Fibroblast of the aortic adventitia (primary cell): ENCODE measurements around the gene OR9Q1. TPM values are rescaled to one million over a fixed set of nuclear protein-coding genes. Genes with fewer than 3 reads are reported as not detected.

Experiments
- DNase-seq: peaks from one replicate; pipeline ENCODE4 v3.0.0-alpha.2; 2010; ENCODE audit warnings: low read depth
- H3K4me3 ChIP-seq: 2 replicates; pipeline ENCODE4 v1.5.1; 2011; ENCODE audit warnings: low read depth, mild to moderate bottlenecking, control low read depth, low read length, moderate library complexity
- total RNA-seq: library from RNA; depleted of rRNA; stranded (reverse); fragments of >200 nt; gene quantifications from 2 replicates; pipeline ENCODE4 v1.2.3, GENCODE V29; 2012; ENCODE audit warnings: low replicate concordance
- TF ChIP-seq, protein P1 (sequence below): IDR thresholded peaks from 2 replicates; pipeline ENCODE4 v1.5.1; 2011; ENCODE audit warnings: mild to moderate bottlenecking, low read length, control low read depth, inconsistent platforms; ENCODE audit not compliant: insufficient read depth

Gene OR9Q1
- total RNA-seq, 1 donor = not detected

DNA sequence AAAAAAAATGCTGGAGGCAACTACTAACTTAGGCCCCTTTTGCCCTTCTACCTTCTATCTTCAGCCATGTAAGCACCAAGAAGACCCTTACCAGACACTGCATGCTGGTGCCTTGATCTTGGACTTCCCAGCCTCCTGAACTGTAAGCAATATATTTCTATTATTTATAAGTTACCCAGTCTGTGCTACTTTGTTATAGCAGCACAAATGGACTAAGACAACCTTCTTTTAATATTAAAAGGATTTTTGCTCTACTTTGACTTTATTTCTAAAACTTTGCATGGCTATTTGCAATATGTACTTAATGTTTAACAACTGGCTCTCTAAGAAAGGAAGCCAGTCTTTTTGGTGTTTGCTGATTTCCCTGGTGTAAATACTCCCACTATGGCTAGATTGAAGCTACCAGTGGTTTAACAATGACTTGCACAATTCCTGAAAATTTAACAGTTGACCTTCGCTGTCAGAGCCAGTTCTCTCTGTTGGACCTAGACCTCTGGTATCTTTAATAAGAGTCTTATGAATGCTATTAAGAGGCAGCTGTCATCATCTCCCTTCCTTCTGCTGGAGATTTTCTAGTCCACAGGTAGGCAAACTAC, 32.2 kb downstream of the OR9Q1 start:
- no peak for DNase-seq
- no peak overlapping the region for H3K4me3 ChIP-seq
- TF ChIP-seq, protein P1, sequence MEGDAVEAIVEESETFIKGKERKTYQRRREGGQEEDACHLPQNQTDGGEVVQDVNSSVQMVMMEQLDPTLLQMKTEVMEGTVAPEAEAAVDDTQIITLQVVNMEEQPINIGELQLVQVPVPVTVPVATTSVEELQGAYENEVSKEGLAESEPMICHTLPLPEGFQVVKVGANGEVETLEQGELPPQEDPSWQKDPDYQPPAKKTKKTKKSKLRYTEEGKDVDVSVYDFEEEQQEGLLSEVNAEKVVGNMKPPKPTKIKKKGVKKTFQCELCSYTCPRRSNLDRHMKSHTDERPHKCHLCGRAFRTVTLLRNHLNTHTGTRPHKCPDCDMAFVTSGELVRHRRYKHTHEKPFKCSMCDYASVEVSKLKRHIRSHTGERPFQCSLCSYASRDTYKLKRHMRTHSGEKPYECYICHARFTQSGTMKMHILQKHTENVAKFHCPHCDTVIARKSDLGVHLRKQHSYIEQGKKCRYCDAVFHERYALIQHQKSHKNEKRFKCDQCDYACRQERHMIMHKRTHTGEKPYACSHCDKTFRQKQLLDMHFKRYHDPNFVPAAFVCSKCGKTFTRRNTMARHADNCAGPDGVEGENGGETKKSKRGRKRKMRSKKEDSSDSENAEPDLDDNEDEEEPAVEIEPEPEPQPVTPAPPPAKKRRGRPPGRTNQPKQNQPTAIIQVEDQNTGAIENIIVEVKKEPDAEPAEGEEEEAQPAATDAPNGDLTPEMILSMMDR = no peak

DNA sequence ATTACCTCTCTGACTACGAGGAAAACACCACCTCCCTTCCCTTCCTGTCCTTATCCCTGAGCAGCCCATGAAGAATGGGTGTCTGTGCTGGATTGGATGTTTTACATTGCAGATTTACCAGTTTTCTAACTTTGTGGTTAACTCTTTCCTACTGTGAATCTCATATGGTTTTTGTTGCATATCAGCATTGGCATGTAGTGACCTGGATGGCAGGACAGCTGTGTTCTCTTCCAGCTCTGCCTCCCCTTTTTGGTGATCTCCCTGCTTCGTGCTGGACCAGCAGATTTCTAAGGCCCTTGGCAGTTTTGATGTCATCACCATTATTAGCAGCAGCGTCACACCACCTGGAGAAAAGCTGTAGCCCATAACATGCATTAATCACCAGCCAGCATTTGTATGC, 33.8 kb downstream of the OR9Q1 start:
- DNase-seq = no peak
- H3K4me3 ChIP-seq = no peak overlapping the region
- TF ChIP-seq, protein P1 = no peak

DNA sequence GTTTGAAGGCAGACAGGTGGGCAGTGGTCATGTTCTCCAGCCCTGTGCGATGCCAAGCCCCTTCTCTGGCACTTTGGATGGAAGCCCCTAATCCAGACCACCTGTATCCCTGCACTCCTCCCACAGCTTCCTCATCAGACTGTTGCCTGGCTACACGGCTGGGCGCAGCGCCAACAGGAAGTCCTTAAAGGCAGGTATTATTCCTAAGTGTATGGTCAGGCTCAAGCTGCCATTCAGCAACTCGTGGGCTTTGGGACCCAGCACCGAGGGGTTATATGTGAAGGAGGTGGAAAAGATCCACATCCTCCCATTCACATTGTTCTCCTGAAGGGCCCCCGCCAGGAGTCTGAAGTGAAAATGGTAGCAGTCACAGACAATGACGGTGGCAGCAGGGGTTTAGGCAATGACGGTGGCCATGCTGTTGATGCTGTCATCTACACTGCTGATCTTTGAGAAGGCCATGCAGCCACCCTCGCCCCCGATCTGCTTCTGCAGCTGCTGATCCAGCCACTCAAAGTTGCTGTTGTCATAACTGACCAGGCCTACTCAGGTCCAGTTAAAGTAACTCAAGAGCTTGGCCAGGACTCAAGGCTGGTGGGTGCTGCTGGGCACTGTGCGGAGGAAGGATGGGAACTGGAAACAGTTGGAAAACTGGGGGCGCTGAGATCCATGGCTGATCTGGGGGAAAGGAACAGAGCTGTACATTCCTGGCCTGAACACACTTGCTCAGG, 34.8 kb downstream of the OR9Q1 start:
- H3K4me3 ChIP-seq = no peak overlapping the region
- no peak for DNase-seq
- TF ChIP-seq, protein P1 = no peak

DNA sequence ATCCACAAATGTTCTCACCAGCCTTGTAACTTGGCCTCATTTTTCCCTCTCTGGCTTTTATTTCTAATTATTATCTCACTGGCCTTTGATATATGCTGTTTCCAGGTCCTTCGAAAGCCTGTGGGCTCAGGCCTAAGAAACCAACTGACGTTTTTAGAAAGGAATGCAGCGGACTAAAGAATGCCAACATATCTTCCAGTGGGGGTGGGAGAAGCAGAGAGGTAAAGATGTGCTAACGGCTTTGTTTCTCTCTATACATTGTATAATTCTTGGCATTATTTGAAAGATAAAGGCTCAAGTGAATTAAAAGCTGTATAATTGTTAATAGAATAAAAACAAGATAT, 35.3 kb downstream of the OR9Q1 start:
- peak; percentile 96 for DNase-seq
- no peak overlapping the region for H3K4me3 ChIP-seq
- TF ChIP-seq, protein P1 = no peak

DNA sequence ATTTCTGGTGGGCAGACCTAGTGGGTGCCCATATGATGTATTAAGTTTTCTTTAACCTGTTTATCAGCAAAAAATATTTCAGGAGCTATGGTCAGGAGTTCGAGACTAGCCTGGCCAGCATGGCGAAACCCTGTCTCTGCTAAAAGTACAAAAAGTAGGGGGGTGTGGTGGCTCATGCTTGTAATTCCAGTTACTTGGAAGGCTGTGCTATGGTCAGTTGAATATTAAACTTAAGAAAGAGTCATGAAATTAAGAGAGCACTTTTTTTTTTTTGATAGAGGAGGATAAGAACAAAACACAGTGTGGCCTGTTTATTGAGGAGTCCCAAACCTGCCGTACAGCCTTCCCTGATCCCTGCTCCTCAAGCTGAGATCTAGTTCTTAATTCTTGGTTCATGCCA, 36.9 kb downstream of the OR9Q1 start:
- TF ChIP-seq, protein P1 = no peak
- DNase-seq = peak; percentile 23
- H3K4me3 ChIP-seq = no peak overlapping the region

DNA sequence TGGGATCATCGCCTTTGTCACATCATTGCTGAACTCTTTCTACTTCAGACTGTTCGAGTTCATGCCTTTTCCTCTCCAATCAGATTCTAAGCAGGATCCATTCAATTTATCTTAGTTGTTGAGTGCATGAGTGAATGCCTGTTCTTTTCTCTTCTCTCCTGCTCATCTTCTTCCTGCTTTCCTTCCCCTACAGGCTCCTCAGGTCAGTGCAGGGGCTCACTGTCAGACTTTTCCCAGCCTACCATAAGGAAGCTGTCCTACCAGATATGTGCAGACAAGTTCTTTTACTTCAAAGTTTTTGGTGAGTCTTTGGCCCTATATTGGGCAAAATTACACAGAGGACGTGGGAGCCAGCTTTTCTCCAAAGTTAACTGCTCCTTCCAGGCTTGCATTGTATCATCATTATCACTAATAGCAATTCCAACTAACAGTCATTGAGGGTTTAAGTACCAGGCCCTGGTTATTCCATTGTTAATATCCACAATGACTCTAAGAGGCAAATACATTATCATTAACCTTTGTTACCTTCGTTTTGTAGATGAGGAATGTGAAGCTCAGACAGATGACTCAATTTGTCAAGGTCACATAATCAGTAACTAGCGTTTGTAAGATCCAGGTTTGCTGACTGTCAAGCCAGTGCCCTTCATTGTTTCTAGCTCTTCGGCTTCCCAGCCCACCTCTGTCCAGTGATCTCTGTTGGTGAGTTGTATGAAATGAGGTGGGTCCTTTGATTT, 37.4 kb downstream of the OR9Q1 start:
- peak; percentile 18 for DNase-seq
- no peak overlapping the region for H3K4me3 ChIP-seq
- TF ChIP-seq, protein P1 = peak; percentile 50
